Thyroid gland (tissue), 4 donors: ENCODE measurements around the gene CCDC148. TPM values are rescaled to one million over a fixed set of nuclear protein-coding genes. Genes with fewer than 3 reads are reported as not detected.
A peak's percentile ranks its signal among the peaks of the same experiment; 100 is the strongest.

Experiments
- DNase-seq, 2 donors: peaks; one replicate each; pipeline ENCODE4 v3.0.0-alpha.2; 2019
- H3K27ac ChIP-seq, 3 donors: fragments of 200-600 bp; sonication (generic); 1 replicate in 2 of 3; 2 replicates in 1 of 3; pipeline ENCODE4 v1.5.1; 2016 to 2019; ENCODE audit warnings: mild to moderate bottlenecking in 1 of 3, moderate library complexity in 1 of 3
- H3K27me3 ChIP-seq: fragments of 200-600 bp; sonication (generic); one replicate; pipeline ENCODE4 v1.5.1; 2019
- H3K36me3 ChIP-seq, 2 donors: fragments of 200-600 bp; sonication (generic); one replicate each; pipeline ENCODE4 v1.5.1; 2016 to 2019
- H3K4me1 ChIP-seq, 2 donors: fragments of 200-600 bp; sonication (generic); one replicate each; pipeline ENCODE4 v1.5.1; 2017 to 2019
- H3K4me3 ChIP-seq, 3 donors: fragments of 200-600 bp; sonication (generic); replicated peaks in 1 of 3; 1 replicate in 2 of 3; 2 replicates in 1 of 3; pipeline ENCODE4 v1.5.1; 2016; ENCODE audit warnings: mild to moderate bottlenecking in 1 of 3
- H3K9me3 ChIP-seq: fragments of 200-600 bp; sonication (generic); one replicate; pipeline ENCODE4 v1.5.1; 2017
- CTCF ChIP-seq, 6 experiments: fragments of 200-600 bp in 3 of 6; fragments of 450-650 bp in 3 of 6; sonication (generic) in 3 of 6; IDR thresholded peaks; one replicate each; pipeline ENCODE4 v1.5.1; 2016 to 2019; ENCODE audit warnings: antibody characterized with exemption in 6 of 6, mild to moderate bottlenecking in 2 of 6, inconsistent platforms in 1 of 6, moderate library complexity in 1 of 6
- POLR2A ChIP-seq, 2 donors: fragments of 450-650 bp; IDR thresholded peaks; one replicate each; pipeline ENCODE4 v1.6.1; 2017; ENCODE audit warnings: antibody characterized with exemption in 2 of 2, mild to moderate bottlenecking in 2 of 2, moderate library complexity in 1 of 2
- WGBS, 2 donors: methylation state at CpG; one replicate each; pipeline ENCODE4 v1.1.5; 2017; 5-methylcytosine and 5-hydroxymethylcytosine counted together
- intact Hi-C: fragments of 100-400 bp; cut with DNase I; formaldehyde crosslinking; loops from one replicate; pipeline ENCODE4 v1.15.1; 2023
- total RNA-seq, 4 donors: library from RNA; depleted of rRNA; stranded (reverse); fragments of >200 nt; gene quantifications; one replicate each; pipeline ENCODE4 v1.2.3, GENCODE V29; 2016

CCDC148 gene
- total RNA-seq, 4 donors from 2014 or later, result 4.6 to 10.7 (median 7.4) TPM

- H3K4me1 ChIP-seq, result peaks cover 15 to 19% of the 10 kb centered on the region in 2 donors
- 86 to 91% methylated on average over 2 of the region's 2 CpGs for WGBS, 2 donors
- no peaks in the 10 kb centered on the region for H3K36me3 ChIP-seq
- intact Hi-C loops, result no loop called here
- no peaks in the 10 kb centered on the region for H3K27me3 ChIP-seq
- TF ChIP-seq CTCF (IDR thresholded peaks at IDR 0.05), result no peak
- no peak for TF ChIP-seq POLR2A (IDR thresholded peaks at IDR 0.05)
- peak overlapping the region; percentile 54 to 64 (median 59) for H3K27ac ChIP-seq
- H3K9me3 ChIP-seq, result no peaks in the 10 kb centered on the region
- no peak overlapping the region for H3K4me3 ChIP-seq
- DNase-seq, result no peak
Measured at GRCh38 chr2:158192515-158193443, 263.8 kb downstream of the CCDC148 start.

GRCh38 chr2:158191076-158191895, 265.3 kb downstream of the CCDC148 start:
- peak; percentile 43 to 48 for DNase-seq
- Histone ChIP-seq H3K27me3 (no peaks in the 10 kb centered on the region), H3K4me3 (peak overlapping the region in 1 of 3 donors; percentile 6), H3K36me3 (no peaks in the 10 kb centered on the region), H3K4me1 (peaks cover 15 to 19% of the 10 kb centered on the region in 2 donors), H3K9me3 (no peaks in the 10 kb centered on the region), H3K27ac (peak overlapping the region; percentile 54 to 64 (median 59))
- intact Hi-C loops, result no loop called here
- no peak for TF ChIP-seq POLR2A (IDR thresholded peaks at IDR 0.05)
- TF ChIP-seq CTCF (IDR thresholded peaks at IDR 0.05), result no peak
- WGBS, 2 donors, result 3 to 6% methylated on average over 7 of the region's 7 CpGs

GRCh38 chr2:158189526-158189925, 267.0 kb downstream of the CCDC148 start:
- H3K4me3 ChIP-seq, result no peak overlapping the region
- H3K27ac ChIP-seq, result no peak overlapping the region
- H3K27me3 ChIP-seq, result no peaks in the 10 kb centered on the region
- peaks cover 19 to 25% of the 10 kb centered on the region in 2 donors for H3K4me1 ChIP-seq
- no peak for DNase-seq
- H3K9me3 ChIP-seq, result no peaks in the 10 kb centered on the region
- intact Hi-C loops, result loop anchor here (10.0 kb wide), 1 partner anchor 555 kb away; no protein-coding TSS in a partner anchor
- H3K36me3 ChIP-seq, result no peaks in the 10 kb centered on the region
- no peak for TF ChIP-seq CTCF (IDR thresholded peaks at IDR 0.05)
- TF ChIP-seq POLR2A (IDR thresholded peaks at IDR 0.05), result no peak

- Histone ChIP-seq H3K27ac (no peak overlapping the region), H3K4me1 (peaks cover 28 to 41% of the 10 kb centered on the region in 2 donors), H3K9me3 (no peaks in the 10 kb centered on the region), H3K27me3 (no peaks in the 10 kb centered on the region), H3K4me3 (no peak overlapping the region), H3K36me3 (no peaks in the 10 kb centered on the region)
- TF ChIP-seq CTCF (IDR thresholded peaks at IDR 0.05), result no peak
- no peak for TF ChIP-seq POLR2A (IDR thresholded peaks at IDR 0.05)
- no peak for DNase-seq
- WGBS, 2 donors, result 86 to 100% methylated on average over 1 of the region's 1 CpG
- intact Hi-C loops, result loop anchor here (10.0 kb wide), 1 partner anchor 557 kb away; no protein-coding TSS in a partner anchor
Measured at GRCh38 chr2:158187908-158188307, 268.6 kb downstream of the CCDC148 start.
